ENCODE data around the gene SPRY4.

The SPRY4 gene

GRCh38 chr5:142286111-142286510 is 38.7 kb downstream of the SPRY4 start:
- no peaks in the 10 kb centered on the region for H3K27me3 Mint-ChIP-seq (ENCODE audit: low read depth, poor library complexity)
- no peak overlapping the region for H3K4me3 Mint-ChIP-seq
- no peak for DNase-seq
- H3K27ac Mint-ChIP-seq: peak overlapping the region; percentile 94
- H3K9me3 Mint-ChIP-seq: no peaks in the 10 kb centered on the region
- no peaks in the 10 kb centered on the region for H3K36me3 Mint-ChIP-seq (ENCODE audit: low read depth)
- H3K4me1 Mint-ChIP-seq: peaks cover 91% of the 10 kb centered on the region
- TF ChIP-seq, protein P1, sequence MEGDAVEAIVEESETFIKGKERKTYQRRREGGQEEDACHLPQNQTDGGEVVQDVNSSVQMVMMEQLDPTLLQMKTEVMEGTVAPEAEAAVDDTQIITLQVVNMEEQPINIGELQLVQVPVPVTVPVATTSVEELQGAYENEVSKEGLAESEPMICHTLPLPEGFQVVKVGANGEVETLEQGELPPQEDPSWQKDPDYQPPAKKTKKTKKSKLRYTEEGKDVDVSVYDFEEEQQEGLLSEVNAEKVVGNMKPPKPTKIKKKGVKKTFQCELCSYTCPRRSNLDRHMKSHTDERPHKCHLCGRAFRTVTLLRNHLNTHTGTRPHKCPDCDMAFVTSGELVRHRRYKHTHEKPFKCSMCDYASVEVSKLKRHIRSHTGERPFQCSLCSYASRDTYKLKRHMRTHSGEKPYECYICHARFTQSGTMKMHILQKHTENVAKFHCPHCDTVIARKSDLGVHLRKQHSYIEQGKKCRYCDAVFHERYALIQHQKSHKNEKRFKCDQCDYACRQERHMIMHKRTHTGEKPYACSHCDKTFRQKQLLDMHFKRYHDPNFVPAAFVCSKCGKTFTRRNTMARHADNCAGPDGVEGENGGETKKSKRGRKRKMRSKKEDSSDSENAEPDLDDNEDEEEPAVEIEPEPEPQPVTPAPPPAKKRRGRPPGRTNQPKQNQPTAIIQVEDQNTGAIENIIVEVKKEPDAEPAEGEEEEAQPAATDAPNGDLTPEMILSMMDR (IDR thresholded peaks at IDR 0.05): no peak

- Mint-ChIP-seq H3K36me3 (ENCODE audit: low read depth) (no peaks in the 10 kb centered on the region), H3K9me3 (no peaks in the 10 kb centered on the region), H3K27ac (no peak overlapping the region), H3K27me3 (ENCODE audit: low read depth, poor library complexity) (no peaks in the 10 kb centered on the region), H3K4me3 (no peak overlapping the region), H3K4me1 (peaks cover 91% of the 10 kb centered on the region)
- TF ChIP-seq, protein P1 (IDR thresholded peaks at IDR 0.05): no peak
- DNase-seq: no peak
These were observed 41.5 kb downstream of the SPRY4 start for GRCh38 chr5:142283304-142283703.

- Mint-ChIP-seq H3K4me1 (peaks cover 90% of the 10 kb centered on the region), H3K4me3 (no peak overlapping the region)
These were observed 42.9 kb downstream of the SPRY4 start for GRCh38 chr5:142281966-142282365.

GRCh38 chr5:142281008-142281367 is 43.8 kb downstream of the SPRY4 start:
- H3K9me3 Mint-ChIP-seq: no peaks in the 10 kb centered on the region
- peak overlapping the region; percentile 60 for H3K4me3 Mint-ChIP-seq
- no peaks in the 10 kb centered on the region for H3K36me3 Mint-ChIP-seq (ENCODE audit: low read depth)
- TF ChIP-seq, protein P1 (IDR thresholded peaks at IDR 0.05): no peak
- no peaks in the 10 kb centered on the region for H3K27me3 Mint-ChIP-seq (ENCODE audit: low read depth, poor library complexity)
- no peak for DNase-seq
- H3K4me1 Mint-ChIP-seq: peaks cover 89% of the 10 kb centered on the region
- peak overlapping the region; percentile 100 for H3K27ac Mint-ChIP-seq

More at GRCh38 chr5:142281966-142282365, 42.9 kb downstream of the SPRY4 start:
- Mint-ChIP-seq H3K36me3 (ENCODE audit: low read depth) (no peaks in the 10 kb centered on the region), H3K27ac (peak overlapping the region; percentile 100), H3K27me3 (ENCODE audit: low read depth, poor library complexity) (no peaks in the 10 kb centered on the region), H3K9me3 (no peaks in the 10 kb centered on the region)
- TF ChIP-seq, protein P1 (IDR thresholded peaks at IDR 0.05): no peak
- no peak for DNase-seq

- Mint-ChIP-seq H3K9me3 (no peaks in the 10 kb centered on the region), H3K27me3 (ENCODE audit: low read depth, poor library complexity) (no peaks in the 10 kb centered on the region), H3K27ac (peak overlapping the region; percentile 100), H3K4me1 (peaks cover 82% of the 10 kb centered on the region), H3K4me3 (peak overlapping the region; percentile 60), H3K36me3 (ENCODE audit: low read depth) (no peaks in the 10 kb centered on the region)
- peak; percentile 84 for DNase-seq
- TF ChIP-seq, protein P1 (IDR thresholded peaks at IDR 0.05): no peak
These were observed 44.5 kb downstream of the SPRY4 start for GRCh38 chr5:142280066-142281007.

DNA sequence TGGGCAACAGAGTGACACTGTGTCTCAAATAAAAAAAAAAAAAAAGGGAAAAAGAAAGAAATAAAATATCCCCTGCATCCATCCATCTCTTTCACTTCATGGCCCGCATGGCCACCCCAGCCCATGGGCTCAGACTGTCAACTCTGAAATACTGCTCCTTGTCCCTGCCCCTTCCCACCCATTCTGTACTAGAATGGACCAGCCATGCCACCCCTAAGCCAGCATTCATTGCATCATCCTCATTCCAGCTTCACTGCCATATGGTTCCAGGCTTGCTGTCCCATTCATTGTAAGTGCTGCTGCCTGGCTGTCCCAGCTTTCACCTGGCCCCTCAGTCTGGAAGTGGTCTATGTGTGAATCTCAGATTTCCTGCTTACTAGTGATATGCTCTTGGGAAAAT is 46.2 kb downstream of the SPRY4 start:
- peaks cover 66% of the 10 kb centered on the region for H3K4me1 Mint-ChIP-seq
- no peaks in the 10 kb centered on the region for H3K27me3 Mint-ChIP-seq (ENCODE audit: low read depth, poor library complexity)
- no peaks in the 10 kb centered on the region for H3K9me3 Mint-ChIP-seq
- no peak for DNase-seq
- TF ChIP-seq, protein P1 (IDR thresholded peaks at IDR 0.05): no peak
- H3K4me3 Mint-ChIP-seq: no peak overlapping the region
- H3K36me3 Mint-ChIP-seq (ENCODE audit: low read depth): no peaks in the 10 kb centered on the region
- peak overlapping the region; percentile 67 for H3K27ac Mint-ChIP-seq

Measured in nephron progenitor cell (in vitro differentiated cells).